Measurements from ENCODE around the gene PSKH1.
"Not testable (repeated sequence)": the region's sequence is repeated elsewhere in the genome, so short reads cannot be mapped to it uniquely, and the experiment has no call there.

Gene PSKH1

GRCh38 chr16:67910158-67910557, 17.1 kb downstream of the PSKH1 start:
- H3K9me3 Mint-ChIP-seq, result no peaks in the 10 kb centered on the region
- peaks cover 7 to 15% of the 10 kb centered on the region in 2 donors for H3K4me1 Mint-ChIP-seq (ENCODE audit: low read depth in 2 of 2)
- H3K4me3 Mint-ChIP-seq, result no peak overlapping the region
- H3K27me3 Mint-ChIP-seq, result no peaks in the 10 kb centered on the region
- peak overlapping the region in 1 of 2 donors; percentile 41 for H3K27ac Mint-ChIP-seq
- DNase-seq (no peak), ATAC-seq (replicated peaks) (no peak)
- H3K36me3 Mint-ChIP-seq (ENCODE audit: insufficient read depth), result peaks cover 15% of the 10 kb centered on the region

DNA sequence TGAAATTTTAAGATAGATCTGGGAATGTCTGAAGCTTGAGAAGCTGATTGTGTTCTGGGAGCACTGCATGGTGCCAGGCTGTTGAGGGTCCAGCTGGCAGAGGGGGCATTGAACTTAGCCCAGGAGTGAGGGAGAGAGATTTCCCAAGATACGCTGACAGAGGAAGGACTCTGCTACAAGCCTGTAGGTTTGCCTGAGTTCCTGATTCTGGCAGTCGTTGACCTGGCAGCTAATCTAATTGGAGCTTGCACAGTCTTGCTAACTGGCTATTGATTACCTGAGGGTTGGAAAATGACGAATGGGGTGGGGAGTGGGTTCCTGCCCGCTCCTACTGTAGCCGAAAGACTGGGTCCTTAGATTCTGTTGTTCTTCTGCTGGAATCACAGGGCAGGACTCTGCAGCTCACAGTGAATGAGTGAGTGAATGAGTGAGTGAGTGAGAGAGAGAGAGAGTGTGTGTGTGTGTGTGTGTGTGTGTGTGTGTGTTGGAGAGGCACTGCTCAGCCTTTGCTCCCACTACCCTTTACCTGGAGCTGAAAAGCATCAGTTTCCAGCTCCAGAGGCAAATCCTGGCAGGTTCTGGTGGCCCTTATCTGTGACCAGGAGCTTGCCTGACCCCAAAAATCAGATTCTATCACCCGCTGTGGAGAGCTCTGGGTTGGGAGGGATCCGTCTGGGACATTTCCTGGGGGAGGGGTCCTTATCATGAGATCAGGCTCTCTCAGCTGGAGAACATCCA, 21.9 kb downstream of the PSKH1 start:
- Mint-ChIP-seq H3K36me3 (ENCODE audit: insufficient read depth) (peaks cover 12% of the 10 kb centered on the region), H3K27me3 (no peaks in the 10 kb centered on the region), H3K4me1 (ENCODE audit: low read depth in 2 of 2) (peaks cover 25 to 26% of the 10 kb centered on the region in 2 donors), H3K9me3 (no peaks in the 10 kb centered on the region), H3K4me3 (no peak overlapping the region), H3K27ac (no peak overlapping the region)
- ATAC-seq (replicated peaks) (no peak), DNase-seq (no peak)

GRCh38 chr16:67915496-67915769, 22.4 kb downstream of the PSKH1 start:
- not testable (repeated sequence) for H3K27ac Mint-ChIP-seq; H3K27me3 Mint-ChIP-seq; ATAC-seq (replicated peaks); H3K4me3 Mint-ChIP-seq; H3K9me3 Mint-ChIP-seq; H3K36me3 Mint-ChIP-seq (ENCODE audit: insufficient read depth); DNase-seq
- peaks cover 25 to 26% of the 10 kb centered on the region in 2 donors for H3K4me1 Mint-ChIP-seq (ENCODE audit: low read depth in 2 of 2)

DNA sequence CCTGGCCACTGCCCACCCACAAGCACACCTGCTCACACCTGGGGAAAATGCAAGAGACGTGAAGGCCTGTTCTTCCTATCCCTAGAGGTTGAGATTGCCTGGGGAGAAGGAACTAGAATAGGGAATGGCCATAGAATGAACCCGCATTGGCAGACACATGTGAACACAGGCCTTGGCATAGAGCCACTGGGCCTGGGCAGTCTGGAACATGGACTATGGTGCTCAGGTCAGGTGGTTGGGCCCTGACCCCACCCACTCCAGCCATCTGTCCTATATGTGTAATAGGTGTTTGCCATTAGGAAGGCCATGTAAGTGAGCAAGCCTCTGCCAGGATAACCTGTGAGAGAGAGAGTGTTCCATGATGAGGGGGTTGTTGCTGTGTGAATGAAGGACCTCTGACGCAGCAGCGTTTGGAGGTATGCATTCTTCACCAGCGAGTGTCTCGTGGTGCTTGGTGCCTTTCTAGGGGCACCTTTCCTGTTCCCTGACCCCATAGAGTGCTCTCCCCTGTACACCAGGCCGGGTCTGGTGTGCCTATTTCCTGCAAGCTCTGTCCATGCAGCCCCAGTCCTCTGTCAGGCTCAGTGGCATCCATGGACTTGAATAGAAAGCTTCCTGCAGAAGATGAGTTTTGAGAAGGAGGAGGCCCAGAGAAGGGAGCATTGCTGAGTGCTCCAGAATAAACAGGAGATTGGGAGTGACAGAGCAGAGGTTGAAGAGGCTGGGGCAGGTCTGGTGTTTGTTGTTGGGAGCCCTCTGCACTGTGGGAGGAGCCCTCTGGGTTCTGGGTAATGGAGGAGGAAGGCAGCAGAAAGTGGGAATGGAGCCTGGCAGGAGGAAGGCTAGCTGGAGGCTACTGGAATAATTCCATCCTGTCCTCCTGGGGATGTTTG, 23.0 kb downstream of the PSKH1 start:
- no peak overlapping the region for H3K27ac Mint-ChIP-seq
- peaks cover 25 to 27% of the 10 kb centered on the region in 2 donors for H3K4me1 Mint-ChIP-seq (ENCODE audit: low read depth in 2 of 2)
- ATAC-seq (replicated peaks) (no peak), DNase-seq (no peak)
- H3K27me3 Mint-ChIP-seq, result no peaks in the 10 kb centered on the region
- no peaks in the 10 kb centered on the region for H3K9me3 Mint-ChIP-seq
- no peak overlapping the region for H3K4me3 Mint-ChIP-seq
- peaks cover 7% of the 10 kb centered on the region for H3K36me3 Mint-ChIP-seq (ENCODE audit: insufficient read depth)

DNA sequence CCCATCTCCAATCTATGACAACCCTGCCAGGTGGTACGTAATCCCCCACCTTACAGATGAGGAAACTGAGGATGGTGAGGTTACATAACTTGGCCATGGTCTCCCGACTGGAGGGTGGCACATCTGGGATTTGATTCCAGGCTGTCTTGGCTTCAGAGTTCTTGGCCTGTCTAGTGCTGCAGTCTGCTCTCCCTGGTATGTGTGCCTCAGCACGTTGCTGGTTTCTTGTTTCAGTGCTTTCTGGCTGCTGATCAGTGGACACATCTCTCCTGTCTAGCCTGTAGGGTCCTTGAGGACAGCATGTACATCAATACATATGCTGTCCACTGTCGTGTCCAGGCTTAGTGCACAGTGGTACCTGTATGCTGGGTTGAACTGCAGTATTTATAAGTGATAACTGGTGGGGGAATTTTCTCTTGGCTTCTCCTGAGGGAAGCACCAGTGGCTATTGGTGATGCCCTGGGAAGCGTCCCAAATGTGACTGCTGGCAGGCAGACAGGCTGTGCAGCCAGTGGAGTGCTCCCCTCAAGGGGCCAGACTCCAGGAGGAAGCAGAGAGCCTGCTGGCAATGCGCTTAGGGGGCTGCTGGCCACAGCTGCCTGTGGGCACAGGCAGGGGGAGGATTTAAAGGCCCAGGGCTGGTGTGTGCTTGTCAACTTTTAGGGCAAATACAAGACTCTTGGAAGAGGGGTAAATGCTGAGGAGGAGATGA, 24.2 kb downstream of the PSKH1 start:
- H3K27ac Mint-ChIP-seq, result peak overlapping the region; percentile 30 to 88
- DNase-seq (no peak), ATAC-seq (replicated peaks) (no peak)

GRCh38 chr16:67917852-67918236, 24.8 kb downstream of the PSKH1 start:
- ATAC-seq (replicated peaks), result no peak
- peaks cover 28 to 32% of the 10 kb centered on the region in 2 donors for H3K4me1 Mint-ChIP-seq (ENCODE audit: low read depth in 2 of 2)
- peak overlapping the region in 1 of 2 donors; percentile 21 for H3K4me3 Mint-ChIP-seq
- no peaks in the 10 kb centered on the region for H3K27me3 Mint-ChIP-seq
- H3K27ac Mint-ChIP-seq, result peak overlapping the region; percentile 30 to 88
- no peak for DNase-seq
- no peaks in the 10 kb centered on the region for H3K36me3 Mint-ChIP-seq (ENCODE audit: insufficient read depth)
- no peaks in the 10 kb centered on the region for H3K9me3 Mint-ChIP-seq

More for the DNA sequence above, 24.2 kb downstream of the PSKH1 start:
- Mint-ChIP-seq H3K9me3 (no peaks in the 10 kb centered on the region), H3K4me3 (peak overlapping the region in 1 of 2 donors; percentile 21), H3K27me3 (no peaks in the 10 kb centered on the region), H3K4me1 (ENCODE audit: low read depth in 2 of 2) (peaks cover 27 to 31% of the 10 kb centered on the region in 2 donors), H3K36me3 (ENCODE audit: insufficient read depth) (no peaks in the 10 kb centered on the region)

- Mint-ChIP-seq H3K27ac (peak overlapping the region; percentile 26 to 54), H3K9me3 (no peaks in the 10 kb centered on the region), H3K36me3 (ENCODE audit: insufficient read depth) (no peaks in the 10 kb centered on the region), H3K27me3 (no peaks in the 10 kb centered on the region), H3K4me3 (no peak overlapping the region), H3K4me1 (ENCODE audit: low read depth in 2 of 2) (peaks cover 29 to 31% of the 10 kb centered on the region in 2 donors)
- DNase-seq (no peak), ATAC-seq (replicated peaks) (no peak)
Measured at GRCh38 chr16:67919622-67920221, 26.7 kb downstream of the PSKH1 start.

DNA sequence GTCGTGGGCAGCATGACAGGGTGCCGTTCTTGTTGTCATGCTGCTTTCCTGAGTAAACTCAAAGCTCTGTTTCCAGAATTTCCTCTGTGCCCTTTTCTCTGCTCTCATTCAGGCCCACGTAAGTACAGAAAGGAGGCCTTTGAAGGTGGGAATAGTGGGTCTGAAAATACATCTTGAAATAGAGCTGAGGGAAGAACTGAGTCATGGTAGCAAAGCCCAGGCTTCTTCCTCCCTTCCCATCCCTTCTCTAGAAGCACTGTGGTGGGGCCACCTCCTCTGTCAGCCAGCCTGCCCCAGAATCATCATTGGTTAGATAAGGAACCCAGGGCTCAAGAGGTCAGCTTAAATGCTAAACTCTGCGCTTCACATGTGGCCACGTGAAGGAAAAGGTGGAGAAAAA, 29.2 kb downstream of the PSKH1 start:
- H3K27ac Mint-ChIP-seq, result peak overlapping the region in 1 of 2 donors; percentile 72
- ATAC-seq (replicated peaks), result no peak
- H3K9me3 Mint-ChIP-seq, result no peaks in the 10 kb centered on the region
- H3K27me3 Mint-ChIP-seq, result no peaks in the 10 kb centered on the region
- no peak for DNase-seq
- peaks cover 17 to 18% of the 10 kb centered on the region in 2 donors for H3K4me1 Mint-ChIP-seq (ENCODE audit: low read depth in 2 of 2)
- no peak overlapping the region for H3K4me3 Mint-ChIP-seq
- H3K36me3 Mint-ChIP-seq (ENCODE audit: insufficient read depth), result peaks cover 12% of the 10 kb centered on the region

GRCh38 chr16:67922740-67923139, 29.7 kb downstream of the PSKH1 start:
- DNase-seq, result no peak
- Mint-ChIP-seq H3K4me1 (ENCODE audit: low read depth in 2 of 2) (peaks cover 12 to 13% of the 10 kb centered on the region in 2 donors), H3K4me3 (no peak overlapping the region), H3K27me3 (no peaks in the 10 kb centered on the region), H3K36me3 (ENCODE audit: insufficient read depth) (peaks cover 13% of the 10 kb centered on the region), H3K9me3 (no peaks in the 10 kb centered on the region), H3K27ac (no peak overlapping the region)
- ATAC-seq (replicated peaks), result no peak

DNA sequence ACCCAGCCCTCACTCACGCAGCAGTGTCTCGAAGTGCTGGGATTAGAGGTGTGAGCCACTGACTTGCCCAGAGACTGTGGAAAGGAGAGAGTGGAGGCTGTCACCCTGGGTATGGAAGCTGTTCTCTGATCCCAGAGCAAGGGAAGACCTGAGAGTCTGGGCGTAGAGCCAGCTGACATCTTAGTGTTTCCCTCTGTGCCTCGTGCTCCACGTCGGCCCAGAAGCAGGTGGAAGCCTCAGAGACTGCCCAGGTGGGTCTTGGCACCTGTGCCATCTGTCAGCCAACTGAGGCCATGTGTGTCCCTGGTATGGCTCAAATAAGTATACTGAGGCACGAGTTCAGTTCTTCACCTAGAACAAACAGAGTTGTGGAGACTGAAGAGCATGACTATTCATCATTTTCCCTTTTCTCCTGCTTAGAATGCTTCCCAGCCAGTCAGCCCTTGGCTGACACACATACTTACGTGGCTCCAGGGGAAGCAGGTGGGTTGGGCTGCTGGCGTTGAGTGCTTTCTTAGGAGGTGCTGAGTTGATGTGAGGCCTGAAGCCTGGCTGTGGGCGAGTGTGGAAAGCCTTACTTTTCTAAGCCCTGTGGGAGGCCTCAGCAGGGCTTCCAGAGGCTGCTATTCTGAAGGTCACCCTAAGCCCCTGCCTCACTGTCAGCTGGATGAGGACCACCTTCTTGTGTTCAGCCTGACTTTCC, 30.5 kb downstream of the PSKH1 start:
- DNase-seq (no peak), ATAC-seq (replicated peaks) (no peak)
- H3K27ac Mint-ChIP-seq, result peak overlapping the region in 1 of 2 donors; percentile 29
- H3K4me3 Mint-ChIP-seq, result no peak overlapping the region
- peaks cover 11 to 16% of the 10 kb centered on the region in 2 donors for H3K4me1 Mint-ChIP-seq (ENCODE audit: low read depth in 2 of 2)
- H3K9me3 Mint-ChIP-seq, result no peaks in the 10 kb centered on the region
- H3K36me3 Mint-ChIP-seq (ENCODE audit: insufficient read depth), result peaks cover 21% of the 10 kb centered on the region
- no peaks in the 10 kb centered on the region for H3K27me3 Mint-ChIP-seq

- H3K9me3 Mint-ChIP-seq, result no peaks in the 10 kb centered on the region
- peaks cover 11 to 16% of the 10 kb centered on the region in 2 donors for H3K4me1 Mint-ChIP-seq (ENCODE audit: low read depth in 2 of 2)
- H3K27me3 Mint-ChIP-seq, result no peaks in the 10 kb centered on the region
- no peak overlapping the region for H3K4me3 Mint-ChIP-seq
- peaks cover 21% of the 10 kb centered on the region for H3K36me3 Mint-ChIP-seq (ENCODE audit: insufficient read depth)
- peak overlapping the region in 1 of 2 donors; percentile 29 for H3K27ac Mint-ChIP-seq
- no peak for ATAC-seq (replicated peaks)
- DNase-seq, result no peak
Measured at GRCh38 chr16:67924140-67924906, 31.3 kb downstream of the PSKH1 start.

DNA sequence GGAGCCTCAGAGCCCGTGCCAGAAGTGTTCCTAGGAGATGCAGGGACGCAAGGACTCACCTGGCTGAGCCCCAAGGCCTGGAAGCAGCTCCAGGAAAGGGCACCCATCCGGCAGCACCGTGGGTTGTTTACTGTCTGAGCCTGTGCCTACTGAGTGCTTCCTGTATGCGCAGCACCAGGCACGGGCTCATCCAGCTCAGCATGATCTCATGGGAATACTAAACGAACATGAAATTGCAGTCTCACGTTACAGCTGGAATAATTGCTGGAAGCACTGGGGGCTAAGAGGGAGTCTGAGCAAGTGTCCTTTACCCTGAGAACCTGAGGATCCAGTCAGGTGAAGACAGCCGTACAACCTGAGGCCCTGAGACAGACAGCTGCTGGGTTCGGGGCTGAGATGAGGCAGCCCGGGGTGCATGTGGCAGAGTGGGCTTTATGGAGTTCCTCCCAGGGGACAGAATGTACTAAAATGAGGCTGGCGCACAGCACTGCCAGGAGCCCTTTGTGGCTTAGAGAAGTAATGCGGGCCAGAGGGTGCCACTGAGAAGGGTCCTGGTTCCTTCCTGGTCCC, 33.2 kb downstream of the PSKH1 start:
- no peaks in the 10 kb centered on the region for H3K27me3 Mint-ChIP-seq
- ATAC-seq (replicated peaks), result no peak
- H3K36me3 Mint-ChIP-seq (ENCODE audit: insufficient read depth), result peaks cover 28% of the 10 kb centered on the region
- H3K9me3 Mint-ChIP-seq, result no peaks in the 10 kb centered on the region
- peaks cover 11 to 13% of the 10 kb centered on the region in 2 donors for H3K4me1 Mint-ChIP-seq (ENCODE audit: low read depth in 2 of 2)
- DNase-seq, result no peak
- H3K27ac Mint-ChIP-seq, result peak overlapping the region; percentile 65 to 77
- H3K4me3 Mint-ChIP-seq, result no peak overlapping the region

Measured in effector memory CD8-positive, alpha-beta T cell (primary cell).